Measurements from ENCODE around the gene VSIG10. TPM values are rescaled to one million over a fixed set of nuclear protein-coding genes. Genes with fewer than 3 reads are reported as not detected.
A peak's percentile ranks its signal among the peaks of the same experiment; 100 is the strongest.

Gene VSIG10
- polyA plus RNA-seq, 1 donor (not counting 4 experiments of a cell fraction or from before 2014, with no cell fraction given): 11.4 TPM

DNA sequence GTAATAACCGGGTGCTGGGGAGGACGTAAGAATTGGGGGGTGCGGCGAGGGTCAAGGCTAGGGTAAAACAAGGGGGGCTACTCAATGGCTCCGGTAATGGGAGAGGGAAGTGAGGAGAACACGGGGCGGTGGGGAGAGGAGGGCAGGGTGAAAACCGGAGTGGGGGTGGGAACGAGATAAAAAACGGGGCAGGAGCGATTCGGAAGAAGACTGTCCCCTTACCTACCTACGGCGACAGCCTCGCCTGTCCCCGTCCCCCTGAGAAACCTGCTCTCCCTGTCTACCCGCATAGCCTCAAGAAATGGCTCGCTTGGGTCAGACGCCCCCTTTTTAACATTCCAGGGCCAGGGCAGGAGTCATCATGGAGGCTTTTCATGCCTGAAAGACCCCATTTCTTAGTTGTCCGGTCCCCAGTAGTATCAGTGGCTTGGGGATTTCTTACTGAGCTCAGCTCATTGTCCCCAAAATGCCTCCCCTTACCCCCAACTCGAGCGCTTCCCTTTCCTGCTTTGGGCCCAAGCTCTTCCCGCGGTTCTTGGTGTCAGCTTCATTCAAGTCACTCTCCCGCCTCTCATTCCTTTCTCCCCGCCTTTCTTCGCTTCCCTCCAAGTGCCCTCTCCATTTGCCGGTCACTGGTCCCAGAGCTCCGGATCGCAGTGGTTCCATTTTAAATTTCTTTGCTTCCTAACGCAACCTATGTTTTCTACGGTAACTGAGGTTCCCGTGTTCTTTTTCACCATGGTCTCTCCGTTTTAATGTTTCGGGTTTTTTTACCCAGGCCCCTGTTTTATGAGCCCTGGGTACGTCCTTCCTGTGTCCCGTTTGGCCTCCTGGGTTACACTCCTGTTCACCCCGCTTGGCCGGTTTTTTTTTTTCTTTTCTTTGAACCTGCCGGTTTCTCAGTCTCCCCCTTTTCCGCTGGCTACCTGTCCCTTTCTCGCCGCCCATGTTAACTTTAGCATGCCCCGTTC, 41.7 kb downstream of the VSIG10 start:
- no peaks in the 10 kb centered on the region for H3K9me3 ChIP-seq (ENCODE audit: control insufficient read depth, low read depth, low read length)
- no peak for FAIRE-seq
- H3K27ac ChIP-seq (ENCODE audit: control insufficient read depth, insufficient read depth, low read length): peak overlapping the region; percentile 84
- dilution Hi-C loops (cut with MboI; ENCODE audit: extremely low pct_ligation_motif_present, low sequenced_read_pairs): no loop called here
- peak overlapping the region; percentile 84 for H2AFZ ChIP-seq (ENCODE audit: control insufficient read depth, low read length)
- DNase-seq (ENCODE audit: low read depth, low spot score): no peak
- H3K9ac ChIP-seq (ENCODE audit: control insufficient read depth, extremely low read depth, insufficient read depth, low read length): peak overlapping the region; percentile 91
- no peaks in the 10 kb centered on the region for H4K20me1 ChIP-seq (ENCODE audit: control insufficient read depth, extremely low read depth, insufficient read depth, low read length)
- no peaks in the 10 kb centered on the region for H3K9me1 ChIP-seq (ENCODE audit: control insufficient read depth, extremely low read depth, insufficient read depth, low read length)
- no peak for TF ChIP-seq EZH2 (IDR thresholded peaks at IDR 0.05; ENCODE audit: low read length)
- TF ChIP-seq, protein P1, sequence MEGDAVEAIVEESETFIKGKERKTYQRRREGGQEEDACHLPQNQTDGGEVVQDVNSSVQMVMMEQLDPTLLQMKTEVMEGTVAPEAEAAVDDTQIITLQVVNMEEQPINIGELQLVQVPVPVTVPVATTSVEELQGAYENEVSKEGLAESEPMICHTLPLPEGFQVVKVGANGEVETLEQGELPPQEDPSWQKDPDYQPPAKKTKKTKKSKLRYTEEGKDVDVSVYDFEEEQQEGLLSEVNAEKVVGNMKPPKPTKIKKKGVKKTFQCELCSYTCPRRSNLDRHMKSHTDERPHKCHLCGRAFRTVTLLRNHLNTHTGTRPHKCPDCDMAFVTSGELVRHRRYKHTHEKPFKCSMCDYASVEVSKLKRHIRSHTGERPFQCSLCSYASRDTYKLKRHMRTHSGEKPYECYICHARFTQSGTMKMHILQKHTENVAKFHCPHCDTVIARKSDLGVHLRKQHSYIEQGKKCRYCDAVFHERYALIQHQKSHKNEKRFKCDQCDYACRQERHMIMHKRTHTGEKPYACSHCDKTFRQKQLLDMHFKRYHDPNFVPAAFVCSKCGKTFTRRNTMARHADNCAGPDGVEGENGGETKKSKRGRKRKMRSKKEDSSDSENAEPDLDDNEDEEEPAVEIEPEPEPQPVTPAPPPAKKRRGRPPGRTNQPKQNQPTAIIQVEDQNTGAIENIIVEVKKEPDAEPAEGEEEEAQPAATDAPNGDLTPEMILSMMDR (optimal IDR thresholded peaks at IDR 0.05 in 1 of 3, IDR thresholded peaks at IDR 0.05 in 1 of 3, conservative IDR thresholded peaks at IDR 0.05 in 1 of 3; ENCODE audit: extremely low read depth in 1 of 3, insufficient read depth in 2 of 3, low read length in 3 of 3): no peak
- H3K79me2 ChIP-seq (ENCODE audit: control insufficient read depth, insufficient read depth, low read length): peaks cover 28% of the 10 kb centered on the region
- no peaks in the 10 kb centered on the region for H3K27me3 ChIP-seq (ENCODE audit: control insufficient read depth, extremely low read depth, insufficient read depth, low read length)
- peaks cover 19% of the 10 kb centered on the region for H3K4me1 ChIP-seq (ENCODE audit: control insufficient read depth, extremely low read depth, insufficient read depth, low read length)
- H3K4me2 ChIP-seq (ENCODE audit: control insufficient read depth, extremely low read depth, insufficient read depth, low read depth, low read length): peak overlapping the region; percentile 99
- H3K36me3 ChIP-seq (ENCODE audit: control insufficient read depth in 2 of 2, extremely low read depth in 1 of 2, insufficient read depth in 2 of 2, low read length in 2 of 2): peaks cover 0 to 3% of the 10 kb centered on the region in 2 experiments
- H3K4me3 ChIP-seq (ENCODE audit: control insufficient read depth in 2 of 3, extremely low read depth in 1 of 3, insufficient read depth in 2 of 3, low read depth in 1 of 3, low read length in 3 of 3): peak overlapping the region; percentile 73 to 90 (median 88)

DNA sequence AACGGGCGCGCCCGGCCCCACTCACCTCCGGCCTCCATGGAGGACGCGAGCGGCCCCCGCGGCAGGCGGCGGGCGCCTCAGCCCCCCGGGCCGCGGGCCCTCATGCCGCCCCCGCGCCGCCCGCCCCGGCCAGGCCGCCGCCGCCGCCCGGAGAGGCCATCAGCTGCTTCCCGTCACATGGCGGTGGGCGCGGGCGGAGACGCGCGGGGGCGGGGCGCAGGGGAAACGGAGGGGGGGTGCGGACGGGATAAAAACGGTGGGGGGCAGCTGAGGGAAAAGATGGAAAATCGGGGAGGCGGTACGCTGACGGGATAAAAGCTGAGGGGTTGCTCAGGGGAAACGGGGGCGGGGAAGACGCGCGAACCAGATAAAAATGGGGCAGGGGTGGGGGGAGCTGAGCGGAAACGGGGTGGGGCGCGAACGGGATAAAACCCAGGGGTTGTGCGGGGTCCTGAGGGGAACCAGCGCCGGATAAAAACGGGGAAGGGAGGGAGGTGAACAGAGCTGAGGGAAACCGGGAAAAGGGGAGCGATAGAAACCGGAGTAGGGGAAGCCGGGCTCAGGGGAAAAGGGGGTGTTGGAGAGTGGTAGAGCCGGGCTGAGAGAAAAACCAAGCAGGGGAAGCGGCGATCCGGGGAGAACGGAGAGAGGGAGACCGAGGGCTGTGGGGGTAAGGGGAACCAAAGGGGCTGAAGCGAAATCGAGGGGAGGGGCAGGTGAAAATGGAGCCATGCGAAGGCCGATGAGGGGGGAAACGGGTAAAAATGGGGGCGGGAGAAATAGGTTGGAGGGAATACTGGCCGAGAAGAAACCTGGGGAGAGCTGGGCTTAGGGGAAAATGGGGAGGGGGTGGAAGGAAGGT, 42.6 kb downstream of the VSIG10 start, which contains the start of gene WSB2:
Gene WSB2, minus strand, starts transcription at position 169 of the 862 bp plus-strand sequence. Its CDS starts 131 bp downstream, at position 38.
- TF ChIP-seq, protein P1 (optimal IDR thresholded peaks at IDR 0.05 in 1 of 3, IDR thresholded peaks at IDR 0.05 in 1 of 3, conservative IDR thresholded peaks at IDR 0.05 in 1 of 3; ENCODE audit: extremely low read depth in 1 of 3, insufficient read depth in 2 of 3, low read length in 3 of 3): no peak
- no peak for TF ChIP-seq EZH2 (IDR thresholded peaks at IDR 0.05; ENCODE audit: low read length)
- peaks cover 34% of the 10 kb centered on the region for H3K79me2 ChIP-seq (ENCODE audit: control insufficient read depth, insufficient read depth, low read length)

More for the DNA sequence above, 42.6 kb downstream of the VSIG10 start, which contains the start of gene WSB2:
- Histone ChIP-seq H3K27me3 (ENCODE audit: control insufficient read depth, extremely low read depth, insufficient read depth, low read length) (no peaks in the 10 kb centered on the region), H3K4me3 (ENCODE audit: control insufficient read depth in 2 of 3, extremely low read depth in 1 of 3, insufficient read depth in 2 of 3, low read depth in 1 of 3, low read length in 3 of 3) (peak within 1 kb of the TSS; percentile 73 to 90 (median 88)), H4K20me1 (ENCODE audit: control insufficient read depth, extremely low read depth, insufficient read depth, low read length) (no peaks in the 10 kb centered on the region), H3K4me2 (ENCODE audit: control insufficient read depth, extremely low read depth, insufficient read depth, low read depth, low read length) (peak within 1 kb of the TSS; percentile 99), H3K9ac (ENCODE audit: control insufficient read depth, extremely low read depth, insufficient read depth, low read length) (peak within 1 kb of the TSS; percentile 91), H2AFZ (ENCODE audit: control insufficient read depth, low read length) (peak within 1 kb of the TSS; percentile 84), H3K27ac (ENCODE audit: control insufficient read depth, insufficient read depth, low read length) (peak within 1 kb of the TSS; percentile 84), H3K36me3 (ENCODE audit: control insufficient read depth in 2 of 2, extremely low read depth in 1 of 2, insufficient read depth in 2 of 2, low read length in 2 of 2) (peaks cover 0 to 1% of the 10 kb centered on the region in 2 experiments), H3K4me1 (ENCODE audit: control insufficient read depth, extremely low read depth, insufficient read depth, low read length) (peaks cover 19% of the 10 kb centered on the region), H3K9me3 (ENCODE audit: control insufficient read depth, low read depth, low read length) (no peaks in the 10 kb centered on the region), H3K9me1 (ENCODE audit: control insufficient read depth, extremely low read depth, insufficient read depth, low read length) (no peaks in the 10 kb centered on the region)
- DNase-seq (ENCODE audit: low read depth, low spot score) (no peak), FAIRE-seq (no peak)
- dilution Hi-C loops (cut with MboI; ENCODE audit: extremely low pct_ligation_motif_present, low sequenced_read_pairs): no loop called here
